ENCODE data around the gene PRKG1.

- TF ChIP-seq POLR2AphosphoS5 (IDR thresholded peaks at IDR 0.05; ENCODE audit: low read depth, low read length) (no peak), POLR2A (IDR thresholded peaks at IDR 0.05; ENCODE audit: low read depth, low read length) (no peak)
Observed at GRCh38 chr10:51530541-51530940, 456.3 kb downstream of the PRKG1 start.
